SJSA1 (cell line): ENCODE data around the gene ZNF195. TPM values are rescaled to one million over a fixed set of nuclear protein-coding genes. Genes with fewer than 3 reads are reported as not detected.
"Not testable (repeated sequence)": the region's sequence is repeated elsewhere in the genome, so short reads cannot be mapped to it uniquely, and the experiment has no call there.

Experiments used
- DNase-seq, 2 experiments: peaks; one replicate each; pipeline ENCODE4 v3.0.0-alpha.2; 2015 to 2020; ENCODE audit warnings: low spot score in 2 of 2, low read depth in 1 of 2
- H3K27ac ChIP-seq: fragments of 250-450 bp; sonication (Bioruptor Pico); 2 replicates; pipeline ENCODE4 v1.5.1; 2020; ENCODE audit warnings: mild to moderate bottlenecking, moderate library complexity
- H3K27me3 ChIP-seq: fragments of 250-450 bp; sonication (Bioruptor Pico); replicated peaks from 2 replicates; pipeline ENCODE4 v1.5.1; 2020; ENCODE audit warnings: mild to moderate bottlenecking, moderate library complexity
- H3K36me3 ChIP-seq: fragments of 250-450 bp; sonication (Bioruptor Pico); 2 replicates; pipeline ENCODE4 v1.5.1; 2020; ENCODE audit warnings: mild to moderate bottlenecking
- H3K4me1 ChIP-seq: fragments of 250-450 bp; sonication (Bioruptor Pico); replicated peaks from 2 replicates; pipeline ENCODE4 v1.6.1; 2021; ENCODE audit warnings: mild to moderate bottlenecking
- H3K4me3 ChIP-seq: fragments of 250-450 bp; sonication (Bioruptor Pico); 2 replicates; pipeline ENCODE4 v1.5.1; 2020; ENCODE audit warnings: mild to moderate bottlenecking
- H3K9me3 ChIP-seq: fragments of 250-450 bp; sonication (Bioruptor Pico); replicated peaks from 2 replicates; pipeline ENCODE4 v1.5.1; 2020; ENCODE audit warnings: mild to moderate bottlenecking
- total RNA-seq: library from RNA; depleted of rRNA; stranded (reverse); fragments of >200 nt; shearing (Covaris generic); gene quantifications from 2 replicates; pipeline ENCODE4 v1.2.3, GENCODE V29; 2014

ZNF195 gene
- total RNA-seq, 1 experiment from 2014 or later: 34.1 TPM

- Histone ChIP-seq H3K27ac (no peak overlapping the region), H3K9me3 (no peaks in the 10 kb centered on the region; the same call in 1 of the 2 replicates), H3K27me3 (peaks cover 3% of the 10 kb centered on the region; the same call in 1 of the 2 replicates), H3K4me3 (no peak overlapping the region), H3K4me1 (no peaks in the 10 kb centered on the region), H3K36me3 (no peaks in the 10 kb centered on the region)
- DNase-seq: no peak
Observed at GRCh38 chr11:3347127-3347526, 31.8 kb downstream of the ZNF195 start.

DNA sequence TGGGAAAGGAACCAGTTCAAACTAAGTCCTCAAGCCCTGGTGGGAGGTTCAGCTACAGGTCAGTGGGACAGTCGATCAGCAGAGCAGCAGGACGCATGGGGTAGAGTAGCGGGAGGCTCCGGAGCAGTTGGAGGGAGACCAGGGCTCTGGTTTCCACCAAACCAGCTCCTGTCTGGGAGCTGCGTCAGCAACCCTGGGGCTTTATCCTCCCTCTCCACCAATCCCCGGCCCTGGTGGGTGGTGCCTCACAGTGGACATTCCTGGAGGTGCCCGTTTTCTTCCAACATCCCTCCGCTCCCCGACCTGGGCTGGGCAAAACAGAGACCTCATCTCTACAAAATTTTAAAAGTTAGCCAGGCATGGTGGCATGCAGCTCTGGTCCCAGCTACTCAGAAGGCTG, 32.4 kb downstream of the ZNF195 start:
- no peaks in the 10 kb centered on the region for H3K36me3 ChIP-seq
- H3K27me3 ChIP-seq: peaks cover 3% of the 10 kb centered on the region; the same call in 1 of the 2 replicates
- no peak for DNase-seq
- no peaks in the 10 kb centered on the region for H3K4me1 ChIP-seq
- H3K9me3 ChIP-seq: no peaks in the 10 kb centered on the region; the same call in 1 of the 2 replicates
- H3K27ac ChIP-seq: no peak overlapping the region
- no peak overlapping the region for H3K4me3 ChIP-seq

DNA sequence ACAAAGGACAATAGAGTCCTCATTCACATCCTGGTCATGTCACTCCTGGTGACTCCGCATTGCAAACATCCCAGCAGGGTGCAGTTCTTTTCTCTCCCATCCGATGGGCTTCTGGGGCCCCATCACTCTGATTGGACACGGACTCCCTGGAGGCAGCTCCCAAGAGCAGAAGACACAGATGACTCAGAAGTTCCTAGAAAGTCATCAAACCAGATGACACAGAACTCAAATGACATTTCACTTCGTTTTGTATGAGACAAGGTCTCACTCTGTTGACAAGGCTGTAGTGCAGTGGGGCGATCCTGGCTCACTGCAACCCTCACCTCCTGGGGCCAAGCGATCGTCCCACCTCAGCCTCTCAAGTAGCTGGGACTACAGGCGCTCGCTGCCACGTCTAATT, 33.2 kb downstream of the ZNF195 start:
- no peak overlapping the region for H3K27ac ChIP-seq

DNA sequence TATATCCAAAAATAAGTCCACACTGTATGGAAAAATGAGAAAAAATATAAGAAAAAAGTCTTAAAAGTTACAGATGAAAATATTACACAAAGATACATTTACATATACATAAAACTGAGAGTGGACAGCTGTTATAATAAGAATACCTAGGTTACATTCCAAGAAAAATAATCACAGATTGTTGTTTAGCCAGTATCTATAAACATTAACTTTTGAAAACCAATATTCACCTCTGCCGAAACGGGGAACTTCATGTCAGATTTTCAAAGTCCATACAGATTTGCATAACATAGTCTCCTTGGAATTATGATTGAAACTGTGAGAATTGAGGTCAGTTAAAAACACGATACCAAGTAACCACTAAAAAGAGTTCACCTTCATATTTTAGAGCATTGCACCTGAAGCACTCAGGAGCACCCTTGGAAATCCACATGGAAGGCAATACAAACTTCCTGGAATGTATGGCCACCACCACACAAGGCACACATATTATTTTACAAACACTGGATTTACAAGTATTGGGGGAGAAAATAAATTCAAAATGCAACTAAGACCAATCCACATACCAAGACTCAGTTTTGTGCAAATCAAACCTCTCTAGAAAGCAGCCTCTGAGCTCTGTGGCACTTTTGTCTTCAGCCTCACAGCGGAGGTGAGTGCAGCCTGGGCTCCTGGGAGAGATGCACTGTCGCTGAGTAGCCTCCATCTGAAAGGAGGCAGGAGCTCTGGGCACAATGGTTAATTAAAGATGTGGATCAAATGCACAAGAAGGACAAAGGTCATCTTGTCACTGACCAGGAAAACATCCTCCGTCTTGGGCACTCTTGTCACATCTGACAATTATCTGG, 34.4 kb downstream of the ZNF195 start:
- peaks cover 3% of the 10 kb centered on the region; the same call in 1 of the 2 replicates for H3K27me3 ChIP-seq
- peaks cover 9% of the 10 kb centered on the region for H3K4me1 ChIP-seq
- no peak overlapping the region for H3K27ac ChIP-seq
- peaks cover 3% of the 10 kb centered on the region; the same call in 1 of the 2 replicates for H3K9me3 ChIP-seq
- H3K4me3 ChIP-seq: no peak overlapping the region
- no peaks in the 10 kb centered on the region for H3K36me3 ChIP-seq
- no peak for DNase-seq

More for the DNA sequence above, 33.2 kb downstream of the ZNF195 start:
- Histone ChIP-seq H3K4me3 (no peak overlapping the region), H3K9me3 (peaks cover 3% of the 10 kb centered on the region; the same call in 1 of the 2 replicates), H3K4me1 (no peaks in the 10 kb centered on the region), H3K36me3 (no peaks in the 10 kb centered on the region), H3K27me3 (peaks cover 3% of the 10 kb centered on the region; the same call in 1 of the 2 replicates)
- no peak for DNase-seq

- DNase-seq: no peak
- Histone ChIP-seq H3K9me3 (peaks cover 12% of the 10 kb centered on the region), H3K27ac (no peak overlapping the region), H3K27me3 (peaks cover 3% of the 10 kb centered on the region; the same call in 1 of the 2 replicates), H3K36me3 (no peaks in the 10 kb centered on the region), H3K4me3 (no peak overlapping the region), H3K4me1 (peaks cover 9% of the 10 kb centered on the region)
Observed at GRCh38 chr11:3342709-3343108, 36.2 kb downstream of the ZNF195 start.

DNA sequence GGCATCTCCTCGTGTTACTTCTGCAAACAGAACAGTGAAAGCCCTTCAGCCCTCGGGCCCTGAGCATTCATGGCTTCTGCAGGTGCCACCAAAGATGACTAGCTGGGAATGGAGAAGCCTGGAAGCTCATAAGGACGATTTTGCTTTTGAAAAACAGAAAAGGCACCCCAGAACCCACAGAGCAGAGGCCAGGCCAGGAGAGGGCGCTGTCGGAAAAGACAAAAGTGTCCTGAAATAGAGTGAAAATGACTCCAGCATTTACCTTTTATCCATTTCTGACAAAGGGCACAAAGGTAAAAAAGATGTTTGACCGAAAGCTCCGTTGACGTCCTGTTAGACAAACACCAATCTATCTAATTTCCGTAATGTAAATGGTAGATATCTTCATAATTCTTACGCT, 37.6 kb downstream of the ZNF195 start:
- Histone ChIP-seq H3K27me3 (peaks cover 3% of the 10 kb centered on the region; the same call in 1 of the 2 replicates), H3K36me3 (no peaks in the 10 kb centered on the region), H3K4me3 (no peak overlapping the region), H3K9me3 (peaks cover 12% of the 10 kb centered on the region), H3K4me1 (peaks cover 9% of the 10 kb centered on the region), H3K27ac (no peak overlapping the region)
- no peak for DNase-seq

DNA sequence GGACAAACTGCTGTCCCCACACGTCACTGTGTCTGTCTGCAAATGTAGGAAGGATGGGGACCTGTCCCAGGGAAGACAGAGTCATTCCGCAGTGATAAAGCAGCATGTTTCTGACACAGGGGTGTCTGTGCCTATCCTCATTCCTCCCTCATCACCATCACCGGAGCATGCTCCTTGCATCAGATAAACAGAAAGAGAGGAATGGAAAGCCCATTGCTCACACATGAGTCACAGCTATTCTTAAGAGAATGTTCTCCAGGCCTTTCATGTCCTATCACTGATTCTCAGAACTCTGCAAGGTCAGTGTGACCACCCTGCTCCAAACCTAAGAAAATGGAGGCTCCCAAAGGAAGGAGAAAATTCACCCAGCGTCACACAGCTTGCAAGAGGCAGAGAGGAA, 38.9 kb downstream of the ZNF195 start:
- Histone ChIP-seq H3K4me1 (peaks cover 9% of the 10 kb centered on the region), H3K9me3 (peaks cover 12% of the 10 kb centered on the region; the same call in 1 of the 2 replicates), H3K27me3 (peaks cover 3% of the 10 kb centered on the region; the same call in 1 of the 2 replicates), H3K36me3 (no peaks in the 10 kb centered on the region), H3K27ac (no peak overlapping the region), H3K4me3 (no peak overlapping the region)
- DNase-seq: peak; percentile 59 to 64

GRCh38 chr11:3339340-3339624, 39.7 kb downstream of the ZNF195 start:
- DNase-seq: no peak
- Histone ChIP-seq H3K4me3 (no peak overlapping the region), H3K27ac (no peak overlapping the region), H3K4me1 (peaks cover 9% of the 10 kb centered on the region), H3K27me3 (peaks cover under 1% of the 10 kb centered on the region; the same call in 1 of the 2 replicates), H3K36me3 (no peaks in the 10 kb centered on the region), H3K9me3 (peaks cover 12% of the 10 kb centered on the region; the same call in 1 of the 2 replicates)

DNA sequence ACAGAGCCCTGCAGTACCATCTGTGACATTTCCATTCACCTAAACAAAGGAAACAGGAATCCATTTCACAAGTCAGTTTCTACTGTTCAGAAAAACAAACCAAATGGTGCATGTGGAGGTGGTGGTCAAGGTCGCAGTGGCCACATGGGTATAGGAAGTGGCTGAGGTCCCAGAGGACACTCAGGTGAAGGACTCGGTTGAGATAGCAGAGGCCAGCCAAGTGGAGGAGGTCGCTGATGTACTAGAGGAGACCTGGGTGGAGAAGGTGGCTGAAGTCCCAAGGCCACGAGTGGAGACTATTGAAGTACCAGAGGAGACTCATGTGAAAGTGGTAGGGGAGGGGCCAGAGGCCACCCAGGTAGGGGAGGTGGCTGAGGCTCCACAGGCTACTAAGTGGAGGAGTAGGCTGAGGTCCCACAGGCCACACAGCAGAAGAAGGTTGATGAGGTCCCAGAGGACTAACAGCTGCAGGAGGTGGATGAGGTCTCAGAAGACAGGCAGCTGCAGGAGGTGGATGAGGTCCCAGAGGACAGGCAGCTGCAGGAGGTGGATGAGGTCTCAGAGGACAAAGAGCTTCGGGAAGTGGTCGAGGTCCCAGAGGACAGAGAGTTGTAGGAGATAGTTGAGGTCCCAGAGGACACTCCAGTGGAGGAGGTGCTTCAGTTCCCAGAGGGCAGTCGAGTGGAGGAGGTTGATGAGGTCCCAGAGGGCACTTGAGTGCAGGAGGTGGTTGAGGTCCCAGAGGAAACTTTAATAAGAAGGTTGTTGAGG, 40.2 kb downstream of the ZNF195 start:
- H3K4me3 ChIP-seq: no peak overlapping the region
- H3K27me3 ChIP-seq: no peaks in the 10 kb centered on the region
- no peak overlapping the region for H3K27ac ChIP-seq
- peaks cover 9% of the 10 kb centered on the region for H3K4me1 ChIP-seq
- peaks cover 12% of the 10 kb centered on the region; the same call in 1 of the 2 replicates for H3K9me3 ChIP-seq
- no peaks in the 10 kb centered on the region for H3K36me3 ChIP-seq
- DNase-seq: no peak

GRCh38 chr11:3336420-3336819, 42.5 kb downstream of the ZNF195 start:
- H3K4me3 ChIP-seq, H3K4me1 ChIP-seq: not testable (repeated sequence)

DNA sequence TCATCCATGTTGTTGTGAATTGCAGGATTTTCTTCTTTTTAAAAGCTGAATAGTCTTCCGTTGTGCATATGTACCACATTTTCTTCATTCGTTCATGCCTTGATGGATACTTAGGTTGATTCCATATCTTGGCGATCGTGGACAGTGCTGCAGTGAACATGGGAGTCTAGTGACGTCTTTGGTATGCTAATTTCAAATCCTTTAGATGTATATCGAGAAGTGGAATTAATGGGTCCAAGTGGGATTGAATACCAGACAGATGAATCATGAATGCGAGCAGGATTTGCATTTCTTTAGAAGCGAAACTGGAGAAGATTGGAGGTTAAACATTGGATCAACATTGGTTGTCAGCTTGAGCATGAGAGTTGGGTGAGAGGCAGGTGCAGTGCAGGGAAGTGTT, 45.8 kb downstream of the ZNF195 start:
- not testable (repeated sequence) for DNase-seq, H3K36me3 ChIP-seq, H3K4me3 ChIP-seq, H3K27ac ChIP-seq, H3K9me3 ChIP-seq, H3K27me3 ChIP-seq, H3K4me1 ChIP-seq

More at GRCh38 chr11:3336420-3336819, 42.5 kb downstream of the ZNF195 start:
- DNase-seq, H3K27ac ChIP-seq, H3K36me3 ChIP-seq, H3K27me3 ChIP-seq: not testable (repeated sequence)
- H3K9me3 ChIP-seq: peaks cover 12% of the 10 kb centered on the region; the same call in 1 of the 2 replicates

DNA sequence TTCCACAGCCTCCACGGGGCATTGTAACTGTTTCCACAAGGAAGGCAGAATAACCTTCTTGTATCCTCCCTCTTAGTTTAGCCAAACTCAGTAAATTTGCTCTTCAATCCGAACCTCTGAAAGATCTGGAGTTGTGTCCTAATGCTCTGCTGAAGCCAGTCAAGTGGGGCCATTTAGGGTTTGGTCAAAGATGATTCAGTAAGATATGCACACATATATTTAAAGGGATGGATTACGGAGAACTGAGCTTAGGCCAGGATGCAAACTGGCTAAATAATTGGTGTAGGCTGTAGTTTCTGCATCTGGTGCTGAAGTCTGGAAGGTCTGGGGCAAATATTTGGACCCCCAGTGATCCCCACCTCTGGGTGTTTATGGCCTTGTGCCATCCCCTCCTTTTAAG, 47.9 kb downstream of the ZNF195 start:
- not testable (repeated sequence) for H3K27me3 ChIP-seq, H3K36me3 ChIP-seq, H3K4me3 ChIP-seq, H3K27ac ChIP-seq, H3K9me3 ChIP-seq, H3K4me1 ChIP-seq, DNase-seq

- H3K4me1 ChIP-seq, H3K27ac ChIP-seq, DNase-seq, H3K4me3 ChIP-seq, H3K9me3 ChIP-seq, H3K27me3 ChIP-seq, H3K36me3 ChIP-seq: not testable (repeated sequence)
Observed at GRCh38 chr11:3330064-3330463, 48.9 kb downstream of the ZNF195 start.

DNA sequence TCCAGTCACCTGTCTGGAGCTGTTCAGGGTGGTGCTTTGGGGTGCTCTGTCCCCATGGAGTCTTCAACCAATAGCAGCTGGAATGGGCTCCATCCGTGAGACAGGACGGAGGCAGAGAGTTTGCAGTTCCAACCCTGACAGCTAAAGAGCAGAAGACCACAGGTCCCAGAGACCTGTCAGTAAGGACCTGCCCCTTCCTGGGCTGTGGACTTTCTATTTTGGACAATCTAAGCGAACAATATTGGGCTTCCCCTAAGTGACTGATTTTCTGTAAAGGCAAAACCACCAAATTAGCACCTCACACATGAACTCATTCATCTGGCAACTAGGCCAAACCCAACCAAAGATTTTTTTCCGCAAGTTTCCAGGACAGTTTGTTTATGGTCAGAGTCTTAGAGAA, 50.4 kb downstream of the ZNF195 start:
- not testable (repeated sequence) for H3K9me3 ChIP-seq, H3K4me3 ChIP-seq, H3K27ac ChIP-seq, H3K36me3 ChIP-seq, DNase-seq, H3K4me1 ChIP-seq, H3K27me3 ChIP-seq
